Right lobe of liver (tissue), 4 donors: ENCODE results near the gene RAI1.

Experiments used
- POLR2A ChIP-seq: fragments of 450-650 bp; IDR thresholded peaks from one replicate; pipeline ENCODE4 v1.6.1; 2017; ENCODE audit warnings: antibody characterized with exemption, mild to moderate bottlenecking
- TF ChIP-seq, protein P1 (sequence below), 4 donors: fragments of 200-600 bp in 3 of 4; fragments of 450-650 bp in 1 of 4; IDR thresholded peaks; one replicate each; pipeline versions ENCODE4 v1.5.1 to v1.8.0; 2016 to 2022; ENCODE audit warnings: antibody characterized with exemption in 4 of 4, mild to moderate bottlenecking in 2 of 4
- donor health status: DM: no; HTN: no; CAD: no.
- donor health status: DM: no; HTN: no; CAD: no.
- donor health status: DM: no; HTN: yes; CAD: no.

DNA sequence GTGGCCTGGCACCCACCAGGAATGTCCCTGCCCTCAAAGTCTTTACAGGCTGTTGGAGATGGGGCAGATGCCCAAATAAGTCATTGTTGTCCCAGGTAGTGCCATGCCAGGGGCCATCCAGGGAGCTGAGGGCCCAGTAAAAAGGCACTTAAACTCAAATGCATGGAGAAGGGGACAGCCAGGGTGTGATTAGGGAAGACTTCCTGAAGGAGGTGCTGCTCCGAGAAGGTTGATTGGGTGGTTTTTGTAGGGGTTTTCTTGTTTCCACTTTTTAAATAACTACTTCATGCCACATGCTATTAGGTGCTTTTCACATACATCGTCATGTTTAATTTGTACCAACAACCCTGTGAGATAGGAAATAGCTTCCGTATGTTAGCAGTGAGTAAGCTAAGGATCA is 66.9 kb downstream of the RAI1 start:
- TF ChIP-seq, protein P1, sequence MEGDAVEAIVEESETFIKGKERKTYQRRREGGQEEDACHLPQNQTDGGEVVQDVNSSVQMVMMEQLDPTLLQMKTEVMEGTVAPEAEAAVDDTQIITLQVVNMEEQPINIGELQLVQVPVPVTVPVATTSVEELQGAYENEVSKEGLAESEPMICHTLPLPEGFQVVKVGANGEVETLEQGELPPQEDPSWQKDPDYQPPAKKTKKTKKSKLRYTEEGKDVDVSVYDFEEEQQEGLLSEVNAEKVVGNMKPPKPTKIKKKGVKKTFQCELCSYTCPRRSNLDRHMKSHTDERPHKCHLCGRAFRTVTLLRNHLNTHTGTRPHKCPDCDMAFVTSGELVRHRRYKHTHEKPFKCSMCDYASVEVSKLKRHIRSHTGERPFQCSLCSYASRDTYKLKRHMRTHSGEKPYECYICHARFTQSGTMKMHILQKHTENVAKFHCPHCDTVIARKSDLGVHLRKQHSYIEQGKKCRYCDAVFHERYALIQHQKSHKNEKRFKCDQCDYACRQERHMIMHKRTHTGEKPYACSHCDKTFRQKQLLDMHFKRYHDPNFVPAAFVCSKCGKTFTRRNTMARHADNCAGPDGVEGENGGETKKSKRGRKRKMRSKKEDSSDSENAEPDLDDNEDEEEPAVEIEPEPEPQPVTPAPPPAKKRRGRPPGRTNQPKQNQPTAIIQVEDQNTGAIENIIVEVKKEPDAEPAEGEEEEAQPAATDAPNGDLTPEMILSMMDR (IDR thresholded peaks at IDR 0.05), result no peak
- no peak for TF ChIP-seq POLR2A
